IMR-90 (cell line): ENCODE measurements around the gene SHISA6. TPM values are rescaled to one million over a fixed set of nuclear protein-coding genes. Genes with fewer than 3 reads are reported as not detected.

Source experiments
- ATAC-seq: fragments of 200-7000 bp; cut with Tn5 transposase; 2 replicates; pipeline ENCODE4 v1.9.1; 2020; ENCODE audit warnings: low read depth, mild to moderate bottlenecking, moderate library complexity
- BruUV-seq: library from RNA; stranded (reverse); fragments of 400-500 nt; replicated peaks from 2 replicates; lab custom pipeline; 2021; lab: Mats Ljungman, UMichigan
- CTCF ChIA-PET: fragments of 300-600 bp; formaldehyde crosslinking; extraction: SDS; loops from one replicate; lab custom pipeline; 2021; ENCODE audit warnings: antibody characterized with exemption; lab: Yijun Ruan, JAX
- POLR2A ChIA-PET: fragments of 300-600 bp; sonication (Branson Sonifier 250); formaldehyde crosslinking; loops from one replicate; lab custom pipeline; 2022; ENCODE audit warnings: antibody characterized with exemption; ENCODE audit not compliant: unreplicated experiment; lab: Charles Lee
- DNase-seq: peaks from one replicate; pipeline ENCODE4 v3.0.0; 2013
- H2AFZ ChIP-seq: replicated peaks from 2 replicates; pipeline ENCODE3; 2013; ENCODE audit warnings: low read length, mild to moderate bottlenecking; ENCODE audit not compliant: poor library complexity
- H2AK5ac ChIP-seq: 2 replicates; pipeline ENCODE4 v1.6.1; 2013; ENCODE audit warnings: low read depth, low read length, inconsistent platforms
- H2AK9ac ChIP-seq: replicated peaks from 2 replicates; pipeline ENCODE3; 2013; ENCODE audit warnings: mild to moderate bottlenecking, low read depth, low read length, moderate library complexity; ENCODE audit not compliant: poor library complexity
- H2BK120ac ChIP-seq: 2 replicates; pipeline ENCODE4 v1.6.1; 2013; ENCODE audit warnings: low read depth, low read length, inconsistent platforms
- H2BK15ac ChIP-seq: 3 replicates; pipeline ENCODE4 v1.6.1; 2013; ENCODE audit warnings: low read depth, low read length, inconsistent platforms
- H2BK20ac ChIP-seq: 2 replicates; pipeline ENCODE4 v1.6.1; 2013; ENCODE audit warnings: low read depth, mild to moderate bottlenecking, inconsistent platforms, low read length, moderate library complexity
- H2BK5ac ChIP-seq: 2 replicates; pipeline ENCODE4 v1.6.1; 2013; ENCODE audit warnings: mild to moderate bottlenecking, low read depth, low read length, inconsistent platforms; ENCODE audit not compliant: poor library complexity, severe bottlenecking
- H3K14ac ChIP-seq: replicated peaks from 2 replicates; pipeline ENCODE4 v1.6.1; 2013; ENCODE audit warnings: low read depth, low read length, inconsistent platforms
- H3K18ac ChIP-seq: 2 replicates; pipeline ENCODE4 v1.6.1; 2013; ENCODE audit warnings: low read depth, low read length, control low read depth
- H3K23ac ChIP-seq: 2 replicates; pipeline ENCODE4 v1.6.1; 2013; ENCODE audit warnings: low read depth, low read length, inconsistent platforms
- H3K27ac ChIP-seq: 2 replicates; pipeline ENCODE4 v1.5.1; 2013; ENCODE audit warnings: mild to moderate bottlenecking, control low read depth, low read length; ENCODE audit not compliant: insufficient read depth
- H3K27me3 ChIP-seq: 2 replicates; pipeline ENCODE4 v1.6.1; 2013; ENCODE audit warnings: low read length; ENCODE audit not compliant: control insufficient read depth, insufficient read depth
- H3K36me3 ChIP-seq: 2 replicates; pipeline ENCODE4 v1.6.1; 2013; ENCODE audit warnings: low read length, mixed read lengths; ENCODE audit not compliant: control insufficient read depth, insufficient read depth
- H3K4ac ChIP-seq: 2 replicates; pipeline ENCODE4 v1.6.1; 2013; ENCODE audit warnings: low read depth, low read length, inconsistent platforms
- H3K4me1 ChIP-seq: 2 replicates; pipeline ENCODE4 v1.6.1; 2013; ENCODE audit warnings: low read length, mixed read lengths; ENCODE audit not compliant: control insufficient read depth, insufficient read depth
- H3K4me2 ChIP-seq: 2 replicates; pipeline ENCODE4 v1.6.1; 2013; ENCODE audit warnings: low read depth, mild to moderate bottlenecking, control low read depth, low read length, moderate library complexity
- H3K4me3 ChIP-seq: 2 replicates; pipeline ENCODE4 v1.5.1; 2013; ENCODE audit warnings: low read depth, mild to moderate bottlenecking, control low read depth, low read length, moderate library complexity; ENCODE audit not compliant: insufficient read depth
- H3K56ac ChIP-seq: 2 replicates; pipeline ENCODE4 v1.6.1; 2013; ENCODE audit warnings: low read length, inconsistent platforms; ENCODE audit not compliant: insufficient read depth; ENCODE audit errors: extremely low read depth
- H3K79me1 ChIP-seq, 2 experiments: 2 replicates each; pipeline ENCODE4 v1.6.1; 2013; ENCODE audit warnings: low read length in 2 of 2, inconsistent platforms in 1 of 2, low read depth in 1 of 2
- H3K9ac ChIP-seq: 2 replicates; pipeline ENCODE4 v1.6.1; 2013; ENCODE audit warnings: low read depth, low read length, control low read depth
- H3K9me1 ChIP-seq: 2 replicates; pipeline ENCODE4 v1.6.1; 2013; ENCODE audit warnings: low read length, inconsistent platforms; ENCODE audit not compliant: insufficient read depth
- H3K9me3 ChIP-seq: 2 replicates; pipeline ENCODE4 v1.6.1; 2013; ENCODE audit warnings: low read length; ENCODE audit not compliant: control insufficient read depth, insufficient read depth
- H4K20me1 ChIP-seq: 2 replicates; pipeline ENCODE4 v1.6.1; 2013; ENCODE audit warnings: low read length, inconsistent platforms; ENCODE audit not compliant: insufficient read depth
- H4K5ac ChIP-seq: 2 replicates; pipeline ENCODE4 v1.6.1; 2013; ENCODE audit warnings: mild to moderate bottlenecking, low read depth, low read length, control low read depth
- H4K8ac ChIP-seq, 2 experiments: 2 replicates each; pipeline ENCODE4 v1.6.1; 2013; ENCODE audit warnings: low read depth in 2 of 2, low read length in 2 of 2, control low read depth in 1 of 2, inconsistent platforms in 1 of 2
- H4K91ac ChIP-seq: 2 replicates; pipeline ENCODE4 v1.6.1; 2013; ENCODE audit warnings: low read depth, low read length, inconsistent platforms; ENCODE audit not compliant: insufficient read depth
- CHD1 ChIP-seq: IDR thresholded peaks from 2 replicates; pipeline ENCODE4 v1.6.1; 2012; ENCODE audit warnings: low read depth, low read length, improper control_type of control experiment
- CTCF ChIP-seq: conservative IDR thresholded peaks from 2 replicates; pipeline ENCODE4 v1.5.1; 2012; ENCODE audit warnings: mild to moderate bottlenecking, low read depth, low read length, improper control_type of control experiment
- ELK1 ChIP-seq: fragments of 150-350 bp; IDR thresholded peaks from 2 replicates; pipeline ENCODE4 v1.6.1; 2016; ENCODE audit warnings: low read depth, mild to moderate bottlenecking, low read length, moderate library complexity, borderline replicate concordance
- FOS ChIP-seq: fragments of 150-350 bp; IDR thresholded peaks from 2 replicates; pipeline ENCODE4 v1.6.1; 2016; ENCODE audit warnings: low read depth, low read length
- MAZ ChIP-seq: IDR thresholded peaks from 2 replicates; pipeline ENCODE4 v1.6.1; 2012; ENCODE audit warnings: low read depth, mild to moderate bottlenecking, low read length, improper control_type of control experiment, moderate library complexity, borderline replicate concordance
- WGBS, 2 experiments: methylation state at CpG; one replicate each; pipeline versions ENCODE4 v1.1.5 to v1.1.7; 2013; ENCODE audit warnings: missing lambda C conversion rate in 2 of 2; ENCODE audit not compliant: insufficient read length in 1 of 2; ENCODE audit errors: extremely low coverage in 2 of 2; 5-methylcytosine and 5-hydroxymethylcytosine counted together
- dilution Hi-C: fragments of 300-500 bp; cut with HindIII; formaldehyde crosslinking; loops from one replicate; pipeline ENCODE4 v1.14.3; 2018; ENCODE audit warnings: low sequenced_read_pairs; ENCODE audit not compliant: unreplicated experiment
- in situ Hi-C: fragments of 300-500 bp; cut with MboI; formaldehyde crosslinking; loops from 3 replicates; pipeline ENCODE4 v1.14.3; 2019; ENCODE audit warnings: low sequenced_read_pairs, inconsistent platforms, mixed read lengths
- intact Hi-C: fragments of 100-400 bp; cut with micrococcal nuclease; formaldehyde crosslinking; loops from 2 replicates; pipeline ENCODE4 v1.10.0; 2022
- polyA plus RNA-seq, 3 experiments: library from polyadenylated mRNA; depleted of rRNA; stranded (reverse); fragments of >200 nt; gene quantifications; 2 replicates each; pipeline ENCODE4 v1.2.3, GENCODE V29; 2012; ENCODE audit warnings: low replicate concordance in 1 of 3
- total RNA-seq: library from RNA; depleted of rRNA; stranded (reverse); fragments of >200 nt; gene quantifications from 2 replicates; pipeline ENCODE4 v1.2.3, GENCODE V29; 2012

Gene SHISA6
- total and polyA plus RNA-seq, 2 of the 4 experiments (the other 2 are of a cell fraction) = not detected

GRCh38 chr17:11256877-11257276 lies 15.9 kb downstream of the SHISA6 start:
- Histone ChIP-seq H3K9ac (no peak overlapping the region), H4K8ac (no peak overlapping the region), H4K91ac (no peak overlapping the region), H3K4me3 (no peak overlapping the region), H3K56ac (no peak overlapping the region), H3K23ac (no peak overlapping the region), H3K4me2 (no peak overlapping the region), H3K36me3 (no peaks in the 10 kb centered on the region), H3K4me1 (no peaks in the 10 kb centered on the region), H3K27me3 (no peaks in the 10 kb centered on the region), H3K79me1 (no peaks in the 10 kb centered on the region), H4K20me1 (no peaks in the 10 kb centered on the region), H4K5ac (no peak overlapping the region), H2BK5ac (no peak overlapping the region), H2AFZ (no peak overlapping the region), H3K18ac (no peak overlapping the region), H3K27ac (no peak overlapping the region), H3K14ac (no peak overlapping the region), H3K9me3 (peaks cover 37% of the 10 kb centered on the region), H2BK20ac (no peak overlapping the region), H2BK15ac (no peak overlapping the region), H3K9me1 (no peaks in the 10 kb centered on the region), H2AK5ac (no peak overlapping the region), H2BK120ac (no peak overlapping the region), H3K4ac (no peak overlapping the region), H2AK9ac (no peak overlapping the region)
- POLR2A ChIA-PET = no interaction called here
- no peak for ATAC-seq
- no TSS peak for BruUV-seq
- dilution Hi-C loops = no loop called here
- DNase-seq = no peak
- CTCF ChIA-PET = no interaction called here
- intact Hi-C loops = no loop called here
- in situ Hi-C loops = no loop called here
- TF ChIP-seq MAZ = no peak
- TF ChIP-seq FOS = no peak
- TF ChIP-seq CTCF = no peak
- TF ChIP-seq ELK1 = no peak
- no peak for TF ChIP-seq CHD1
- no CpG with 5 or more reads among the region's 11 CpGs for WGBS, 2 experiments
